Measurements from ENCODE around the gene DNAJB1.
"Not testable (repeated sequence)": the region's sequence is repeated elsewhere in the genome, so short reads cannot be mapped to it uniquely, and the experiment has no call there.

The DNAJB1 gene

GRCh38 chr19:14517840-14518505 lies at the start of gene DNAJB1:
DNAJB1 (minus strand) TSS chr19:14518397; CDS start chr19:14518349, 48 bp downstream.
- no peak for TF ChIP-seq CTCF (IDR thresholded peaks at IDR 0.05; ENCODE audit: control insufficient read depth, extremely low read depth, insufficient read depth)
- DNase-seq (ENCODE audit: low read depth): no peak
- peak within 1 kb of the TSS; percentile 89 for H3K4me3 ChIP-seq (ENCODE audit: low read depth, low read length)

- DNase-seq (ENCODE audit: low read depth): no peak
- no peak overlapping the region for H3K4me3 ChIP-seq (ENCODE audit: low read depth, low read length)
- TF ChIP-seq CTCF (IDR thresholded peaks at IDR 0.05; ENCODE audit: control insufficient read depth, extremely low read depth, insufficient read depth): no peak
Observed at GRCh38 chr19:14567079-14567478, 48.9 kb upstream of the DNAJB1 start.

- H3K4me3 ChIP-seq (ENCODE audit: low read depth, low read length): no peak overlapping the region
- no peak for TF ChIP-seq CTCF (IDR thresholded peaks at IDR 0.05; ENCODE audit: control insufficient read depth, extremely low read depth, insufficient read depth)
- no peak for DNase-seq (ENCODE audit: low read depth)
Observed at GRCh38 chr19:14566712-14567077, 48.5 kb upstream of the DNAJB1 start.

- no peak for DNase-seq (ENCODE audit: low read depth)
- no peak for TF ChIP-seq CTCF (IDR thresholded peaks at IDR 0.05; ENCODE audit: control insufficient read depth, extremely low read depth, insufficient read depth)
- H3K4me3 ChIP-seq (ENCODE audit: low read depth, low read length): no peak overlapping the region
Observed at GRCh38 chr19:14565765-14566711, 47.8 kb upstream of the DNAJB1 start.

GRCh38 chr19:14565298-14565679 lies 47.1 kb upstream of the DNAJB1 start:
- DNase-seq (ENCODE audit: low read depth): no peak
- H3K4me3 ChIP-seq (ENCODE audit: low read depth, low read length): no peak overlapping the region
- no peak for TF ChIP-seq CTCF (IDR thresholded peaks at IDR 0.05; ENCODE audit: control insufficient read depth, extremely low read depth, insufficient read depth)

- not testable (repeated sequence) for DNase-seq (ENCODE audit: low read depth); H3K4me3 ChIP-seq (ENCODE audit: low read depth, low read length)
Observed at GRCh38 chr19:14564652-14565297, 46.6 kb upstream of the DNAJB1 start.

- no peak for TF ChIP-seq CTCF (IDR thresholded peaks at IDR 0.05; ENCODE audit: control insufficient read depth, extremely low read depth, insufficient read depth)
- no peak for DNase-seq (ENCODE audit: low read depth)
- H3K4me3 ChIP-seq (ENCODE audit: low read depth, low read length): no peak overlapping the region
Observed at GRCh38 chr19:14563989-14564651, 45.9 kb upstream of the DNAJB1 start.
